Measurements from ENCODE around the gene USP25. TPM values are rescaled to one million over a fixed set of nuclear protein-coding genes. Genes with fewer than 3 reads are reported as not detected.

The USP25 gene
- total and polyA plus RNA-seq, 10 donors, result 9.3 to 62.2 (median 48.2) TPM

DNA sequence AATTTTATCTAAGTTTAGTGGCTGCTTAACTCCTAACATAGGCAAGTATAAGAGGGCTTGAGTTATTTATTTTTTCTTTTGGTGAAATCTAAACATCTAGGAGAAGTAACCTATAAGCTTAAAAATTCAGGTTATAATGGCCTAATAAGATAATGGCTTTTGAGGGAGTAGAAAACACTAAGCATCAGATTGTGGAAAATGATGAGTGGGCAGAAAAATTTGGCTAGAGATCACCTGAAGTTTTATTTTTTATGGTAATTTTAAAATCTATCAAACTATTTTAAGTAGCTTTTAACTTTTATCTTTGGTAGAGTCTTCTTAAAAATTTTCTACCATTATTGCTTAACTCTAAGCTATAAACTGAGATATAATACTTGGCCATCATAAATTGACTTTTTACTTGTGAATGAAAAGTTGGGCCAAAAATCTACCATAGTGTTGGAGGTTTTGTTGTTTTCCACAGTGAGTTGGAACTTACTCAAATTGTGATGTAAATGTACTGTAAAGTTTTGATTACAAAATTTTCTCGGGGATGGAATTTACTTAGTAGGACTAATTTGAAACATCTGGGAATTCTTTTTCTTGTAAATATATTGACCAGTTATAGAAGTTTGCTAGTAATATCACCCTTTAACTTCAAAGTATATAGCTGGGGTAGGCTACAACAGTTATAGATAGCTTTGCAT is 63.9 kb downstream of the USP25 start:
- Histone ChIP-seq H3K4me3 (no peak overlapping the region), H3K27ac (no peak overlapping the region), H3K27me3 (replicated peaks in 1 of 7) (no peaks in the 10 kb centered on the region), H3K9me3 (no peaks in the 10 kb centered on the region), H3K36me3 (peaks cover 0 to 5% (median 0%) of the 10 kb centered on the region in 6 donors), H3K4me1 (peaks cover 0 to 36% (median 8%) of the 10 kb centered on the region in 6 donors)
- 81 to 98% (median 92%) methylated on average over 1 of the region's 1 CpG for WGBS, 5 donors
- DNase-seq, result no peak
- intact Hi-C loops (cut with DNase I; ENCODE audit: low total_unique reads), result no loop called here
- TF ChIP-seq POLR2AphosphoS5 (IDR thresholded peaks at IDR 0.05), result no peak
- TF ChIP-seq, protein P1, sequence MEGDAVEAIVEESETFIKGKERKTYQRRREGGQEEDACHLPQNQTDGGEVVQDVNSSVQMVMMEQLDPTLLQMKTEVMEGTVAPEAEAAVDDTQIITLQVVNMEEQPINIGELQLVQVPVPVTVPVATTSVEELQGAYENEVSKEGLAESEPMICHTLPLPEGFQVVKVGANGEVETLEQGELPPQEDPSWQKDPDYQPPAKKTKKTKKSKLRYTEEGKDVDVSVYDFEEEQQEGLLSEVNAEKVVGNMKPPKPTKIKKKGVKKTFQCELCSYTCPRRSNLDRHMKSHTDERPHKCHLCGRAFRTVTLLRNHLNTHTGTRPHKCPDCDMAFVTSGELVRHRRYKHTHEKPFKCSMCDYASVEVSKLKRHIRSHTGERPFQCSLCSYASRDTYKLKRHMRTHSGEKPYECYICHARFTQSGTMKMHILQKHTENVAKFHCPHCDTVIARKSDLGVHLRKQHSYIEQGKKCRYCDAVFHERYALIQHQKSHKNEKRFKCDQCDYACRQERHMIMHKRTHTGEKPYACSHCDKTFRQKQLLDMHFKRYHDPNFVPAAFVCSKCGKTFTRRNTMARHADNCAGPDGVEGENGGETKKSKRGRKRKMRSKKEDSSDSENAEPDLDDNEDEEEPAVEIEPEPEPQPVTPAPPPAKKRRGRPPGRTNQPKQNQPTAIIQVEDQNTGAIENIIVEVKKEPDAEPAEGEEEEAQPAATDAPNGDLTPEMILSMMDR (IDR thresholded peaks at IDR 0.05 in 8 of 11, conservative IDR thresholded peaks at IDR 0.05 in 3 of 11), result no peak
- no peak for TF ChIP-seq POLR2A (IDR thresholded peaks at IDR 0.05)

DNA sequence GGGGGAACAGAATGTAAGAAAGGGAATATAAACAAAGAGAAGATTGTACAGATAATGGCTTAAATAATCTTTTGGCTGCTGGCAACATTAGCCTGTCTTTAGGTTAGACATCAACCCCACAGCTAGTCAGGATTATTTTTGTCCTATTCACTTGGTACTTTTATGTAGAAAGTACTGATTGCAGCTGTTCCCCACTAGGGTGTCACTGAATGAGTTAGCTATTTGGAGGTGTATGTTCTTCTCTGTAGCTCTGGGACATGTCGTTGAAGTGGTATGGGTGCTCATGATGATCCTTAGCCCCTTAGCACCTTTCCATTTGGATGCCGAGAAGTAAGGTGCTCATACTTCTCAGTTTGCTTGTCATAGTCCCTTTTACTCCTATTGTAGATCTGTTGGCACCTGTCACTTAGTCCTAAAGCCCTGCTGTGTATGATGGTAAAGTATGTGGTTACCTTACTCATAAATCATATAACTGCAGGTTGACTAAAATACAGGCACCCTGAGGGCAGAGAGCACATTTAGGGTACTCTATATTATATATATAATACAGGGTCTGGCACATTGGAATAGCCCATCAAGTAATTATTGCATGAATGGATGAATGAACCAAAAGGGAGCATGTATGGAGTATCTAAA is 64.6 kb downstream of the USP25 start:
- 94 to 100% (median 99%) methylated on average over 2 of the region's 2 CpGs for WGBS, 5 donors
- TF ChIP-seq POLR2AphosphoS5 (IDR thresholded peaks at IDR 0.05), result no peak
- TF ChIP-seq, protein P1 (IDR thresholded peaks at IDR 0.05 in 8 of 11, conservative IDR thresholded peaks at IDR 0.05 in 3 of 11), result no peak
- no peak for TF ChIP-seq POLR2A (IDR thresholded peaks at IDR 0.05)

DNA sequence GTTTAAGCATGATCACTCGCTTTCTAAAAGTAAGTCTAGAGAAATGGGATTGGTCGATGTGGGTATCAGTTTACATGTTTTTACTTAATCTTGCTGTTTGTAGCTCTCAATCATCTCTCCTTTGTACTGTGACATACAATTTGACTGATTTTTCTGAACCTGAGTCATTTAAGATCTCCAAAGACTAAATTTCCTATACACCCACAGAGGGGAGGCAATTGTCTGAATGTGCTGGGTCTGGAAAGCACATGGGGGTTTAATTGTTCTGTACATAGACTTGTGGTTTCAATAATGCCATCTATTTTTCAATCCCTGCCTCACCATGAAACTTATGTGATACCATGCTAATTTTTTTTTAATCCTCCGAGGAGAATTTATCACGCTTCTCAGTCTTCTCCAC is 65.8 kb downstream of the USP25 start:
- Histone ChIP-seq H3K27ac (no peak overlapping the region), H3K4me1 (peaks cover 0 to 36% (median 8%) of the 10 kb centered on the region in 6 donors), H3K27me3 (replicated peaks in 1 of 7) (no peaks in the 10 kb centered on the region), H3K36me3 (peaks cover 0 to 10% (median 0%) of the 10 kb centered on the region in 6 donors), H3K4me3 (no peak overlapping the region), H3K9me3 (no peaks in the 10 kb centered on the region)
- no peak for DNase-seq
- TF ChIP-seq POLR2A (IDR thresholded peaks at IDR 0.05) (no peak), POLR2AphosphoS5 (IDR thresholded peaks at IDR 0.05) (no peak)
- TF ChIP-seq, protein P1 (IDR thresholded peaks at IDR 0.05 in 8 of 11, conservative IDR thresholded peaks at IDR 0.05 in 3 of 11), result no peak
- 88 to 90% (median 89%) methylated on average over 4 of the region's 4 CpGs for WGBS, 5 donors
- intact Hi-C loops (cut with DNase I; ENCODE audit: low total_unique reads), result no loop called here

More for the DNA sequence above, 64.6 kb downstream of the USP25 start:
- H3K27ac ChIP-seq, result no peak overlapping the region
- no peaks in the 10 kb centered on the region for H3K27me3 ChIP-seq (replicated peaks in 1 of 7)
- no peak for DNase-seq
- intact Hi-C loops (cut with DNase I; ENCODE audit: low total_unique reads), result no loop called here
- peaks cover 0 to 5% (median 0%) of the 10 kb centered on the region in 6 donors for H3K36me3 ChIP-seq
- H3K4me1 ChIP-seq, result peaks cover 0 to 36% (median 8%) of the 10 kb centered on the region in 6 donors
- no peaks in the 10 kb centered on the region for H3K9me3 ChIP-seq
- H3K4me3 ChIP-seq, result no peak overlapping the region
